Choroid plexus epithelial cell (primary cell): ENCODE results near the gene ABTB2.
A peak's percentile ranks its signal among the peaks of the same experiment; 100 is the strongest.

Experiments
- DNase-seq: peaks from one replicate; pipeline ENCODE4 v3.0.0-alpha.2; 2010; ENCODE audit warnings: low read depth
- H3K4me3 ChIP-seq: 2 replicates; pipeline ENCODE4 v1.5.1; 2011; ENCODE audit warnings: low read depth, mild to moderate bottlenecking, control low read depth, low read length, moderate library complexity
- TF ChIP-seq, protein P1 (sequence below): conservative IDR thresholded peaks from 2 replicates; pipeline ENCODE4 v1.5.1; 2011; ENCODE audit warnings: low read depth, mild to moderate bottlenecking, control low read depth, inconsistent platforms, low read length, moderate library complexity

Gene ABTB2

GRCh38 chr11:34331329-34331728 lies 26.5 kb downstream of the ABTB2 start:
- DNase-seq: peak; percentile 53
- no peak overlapping the region for H3K4me3 ChIP-seq
- TF ChIP-seq, protein P1, sequence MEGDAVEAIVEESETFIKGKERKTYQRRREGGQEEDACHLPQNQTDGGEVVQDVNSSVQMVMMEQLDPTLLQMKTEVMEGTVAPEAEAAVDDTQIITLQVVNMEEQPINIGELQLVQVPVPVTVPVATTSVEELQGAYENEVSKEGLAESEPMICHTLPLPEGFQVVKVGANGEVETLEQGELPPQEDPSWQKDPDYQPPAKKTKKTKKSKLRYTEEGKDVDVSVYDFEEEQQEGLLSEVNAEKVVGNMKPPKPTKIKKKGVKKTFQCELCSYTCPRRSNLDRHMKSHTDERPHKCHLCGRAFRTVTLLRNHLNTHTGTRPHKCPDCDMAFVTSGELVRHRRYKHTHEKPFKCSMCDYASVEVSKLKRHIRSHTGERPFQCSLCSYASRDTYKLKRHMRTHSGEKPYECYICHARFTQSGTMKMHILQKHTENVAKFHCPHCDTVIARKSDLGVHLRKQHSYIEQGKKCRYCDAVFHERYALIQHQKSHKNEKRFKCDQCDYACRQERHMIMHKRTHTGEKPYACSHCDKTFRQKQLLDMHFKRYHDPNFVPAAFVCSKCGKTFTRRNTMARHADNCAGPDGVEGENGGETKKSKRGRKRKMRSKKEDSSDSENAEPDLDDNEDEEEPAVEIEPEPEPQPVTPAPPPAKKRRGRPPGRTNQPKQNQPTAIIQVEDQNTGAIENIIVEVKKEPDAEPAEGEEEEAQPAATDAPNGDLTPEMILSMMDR: no peak

DNA sequence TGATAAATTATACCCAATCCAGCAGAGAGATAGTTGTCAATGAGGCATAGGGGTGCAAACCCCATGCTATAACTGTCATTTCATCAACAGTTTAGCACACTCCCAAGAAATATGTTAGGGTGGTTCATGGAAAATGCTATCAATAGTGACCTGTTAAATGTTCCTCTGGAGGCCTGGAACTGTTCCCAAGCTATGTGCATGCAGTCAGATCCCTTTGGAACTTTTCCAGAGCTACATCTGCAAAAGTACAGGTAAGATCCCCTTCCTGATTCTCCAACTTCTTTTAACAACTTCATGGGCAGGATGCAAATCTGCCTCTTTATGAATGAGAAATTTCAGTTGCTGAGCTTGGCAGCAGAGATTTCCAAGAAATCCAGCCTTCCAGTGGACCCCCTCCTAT lies 27.2 kb downstream of the ABTB2 start:
- DNase-seq: no peak
- no peak overlapping the region for H3K4me3 ChIP-seq
- TF ChIP-seq, protein P1: no peak

- no peak overlapping the region for H3K4me3 ChIP-seq
- TF ChIP-seq, protein P1: no peak
Observed at GRCh38 chr11:34329876-34330275, 27.9 kb downstream of the ABTB2 start.

DNA sequence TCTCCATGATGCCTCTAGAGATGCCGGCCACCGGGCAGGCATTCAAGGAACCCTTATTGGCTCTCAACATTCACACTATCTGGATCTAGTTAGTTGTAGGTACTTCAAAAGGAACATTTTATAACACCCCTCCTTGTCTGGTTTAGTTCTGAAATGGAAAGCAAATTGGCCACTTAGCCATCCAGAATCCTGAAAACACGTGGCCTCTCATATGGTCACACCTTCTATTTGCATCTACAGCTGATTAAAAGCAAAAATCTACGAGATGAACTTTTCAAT lies 29.2 kb downstream of the ABTB2 start:
- no peak overlapping the region for H3K4me3 ChIP-seq
- TF ChIP-seq, protein P1: no peak
- no peak for DNase-seq

More at GRCh38 chr11:34329876-34330275, 27.9 kb downstream of the ABTB2 start:
- no peak for DNase-seq

GRCh38 chr11:34327804-34328631 lies 29.8 kb downstream of the ABTB2 start:
- no peak for DNase-seq
- TF ChIP-seq, protein P1: no peak
- no peak overlapping the region for H3K4me3 ChIP-seq

DNA sequence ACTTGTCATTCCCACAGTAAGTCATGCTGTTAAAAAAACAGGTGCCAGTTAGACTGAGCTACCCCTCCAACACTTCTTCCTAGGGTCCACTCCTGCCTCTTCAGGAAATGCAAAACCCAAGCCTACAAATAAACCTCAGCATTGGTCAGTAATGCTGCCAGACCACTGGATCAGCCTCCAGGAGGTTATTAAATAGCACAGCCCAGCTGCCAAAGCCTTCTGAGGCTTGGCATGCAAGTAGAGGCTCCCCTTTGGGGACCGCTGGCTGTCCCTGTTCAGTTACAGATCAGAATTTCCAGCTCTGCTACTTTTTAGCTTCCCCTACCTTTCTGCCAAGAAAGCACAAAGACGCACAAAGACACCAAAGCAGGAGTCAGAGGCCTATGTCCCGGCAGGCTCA lies 33.3 kb downstream of the ABTB2 start:
- no peak for DNase-seq
- no peak overlapping the region for H3K4me3 ChIP-seq
- TF ChIP-seq, protein P1: no peak

DNA sequence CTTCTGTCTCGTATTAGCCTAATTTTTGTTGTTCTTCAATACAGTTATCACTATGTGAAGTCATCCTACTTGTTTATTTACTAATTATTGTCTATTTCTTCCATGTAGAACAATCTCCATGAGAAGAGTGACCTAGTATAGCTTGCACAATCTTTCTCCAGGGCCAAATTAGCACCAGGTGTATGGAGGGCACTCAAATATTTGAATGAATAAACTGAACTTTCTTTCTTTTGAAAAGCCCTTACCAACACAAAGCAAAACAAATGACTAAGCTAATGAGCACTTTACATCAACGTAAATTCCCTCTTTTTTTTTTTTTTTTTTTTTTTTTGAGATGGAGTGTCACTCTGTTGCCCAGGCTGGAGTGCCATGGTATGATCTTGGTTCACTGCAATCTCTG lies 34.2 kb downstream of the ABTB2 start:
- TF ChIP-seq, protein P1: no peak
- no peak overlapping the region for H3K4me3 ChIP-seq
- no peak for DNase-seq
